Prostate gland (tissue), 2 donors: ENCODE measurements around the gene FAM163B. TPM values are rescaled to one million over a fixed set of nuclear protein-coding genes. Genes with fewer than 3 reads are reported as not detected.

Experiments
- DNase-seq: peaks from one replicate; pipeline ENCODE4 v3.0.0-alpha.2; 2019; ENCODE audit warnings: low spot score
- H3K27ac ChIP-seq, 2 donors: fragments of 200-600 bp; sonication (generic); 2 replicates each; pipeline ENCODE4 v1.5.1; 2017 to 2019
- H3K27me3 ChIP-seq: fragments of 200-600 bp; sonication (generic); replicated peaks from 2 replicates; pipeline ENCODE4 v1.5.1; 2019; ENCODE audit not compliant: insufficient read depth
- H3K36me3 ChIP-seq, 2 donors: fragments of 200-600 bp; sonication (generic); 1 replicate in 1 of 2; 2 replicates in 1 of 2; pipeline versions ENCODE4 v1.5.1 to v1.8.1; 2017 to 2019
- H3K4me1 ChIP-seq: fragments of 200-600 bp; sonication (generic); replicated peaks from 2 replicates; pipeline ENCODE4 v1.5.1; 2019
- H3K4me3 ChIP-seq, 2 donors: fragments of 200-600 bp; sonication (generic); 2 replicates each; pipeline ENCODE4 v1.5.1; 2017 to 2019
- H3K9me3 ChIP-seq: fragments of 200-600 bp; sonication (generic); 2 replicates; pipeline ENCODE4 v1.5.1; 2017
- POLR2A ChIP-seq: fragments of 450-650 bp; IDR thresholded peaks from one replicate; pipeline ENCODE4 v1.6.1; 2016; ENCODE audit warnings: antibody characterized with exemption, mild to moderate bottlenecking
- POLR2AphosphoS5 ChIP-seq: sonication (generic); formaldehyde crosslinking; IDR thresholded peaks from one replicate; pipeline ENCODE4 v1.6.1; 2017; ENCODE audit warnings: antibody characterized with exemption
- WGBS: methylation state at CpG from one replicate; pipeline ENCODE4 v1.1.5; 2018; 5-methylcytosine and 5-hydroxymethylcytosine counted together
- intact Hi-C: fragments of 100-400 bp; cut with DNase I; formaldehyde crosslinking; loops from one replicate; pipeline ENCODE4 v1.14.2; 2022
- total RNA-seq, 2 donors: library from RNA; depleted of rRNA; stranded (reverse); fragments of >200 nt; gene quantifications; one replicate each; pipeline ENCODE4 v1.1.0, GENCODE V29; 2016
- TF ChIP-seq, protein P1 (sequence below), 4 experiments: fragments of 200-600 bp in 2 of 4; fragments of 450-650 bp in 2 of 4; sonication (generic) in 2 of 4; IDR thresholded peaks; 1 replicate in 3 of 4; 2 replicates in 1 of 4; pipeline ENCODE4 v1.5.1; 2016 to 2019; ENCODE audit warnings: antibody characterized with exemption in 4 of 4, mild to moderate bottlenecking in 2 of 4, moderate library complexity in 2 of 4

FAM163B gene
- total RNA-seq, 2 donors from 2014 or later, result 0.85 TPM; not detected in 1

GRCh38 chr9:133640160-133640559 lies 31.0 kb upstream of the FAM163B start:
- DNase-seq, result no peak
- no peaks in the 10 kb centered on the region for H3K9me3 ChIP-seq
- TF ChIP-seq POLR2A, result no peak
- TF ChIP-seq, protein P1, sequence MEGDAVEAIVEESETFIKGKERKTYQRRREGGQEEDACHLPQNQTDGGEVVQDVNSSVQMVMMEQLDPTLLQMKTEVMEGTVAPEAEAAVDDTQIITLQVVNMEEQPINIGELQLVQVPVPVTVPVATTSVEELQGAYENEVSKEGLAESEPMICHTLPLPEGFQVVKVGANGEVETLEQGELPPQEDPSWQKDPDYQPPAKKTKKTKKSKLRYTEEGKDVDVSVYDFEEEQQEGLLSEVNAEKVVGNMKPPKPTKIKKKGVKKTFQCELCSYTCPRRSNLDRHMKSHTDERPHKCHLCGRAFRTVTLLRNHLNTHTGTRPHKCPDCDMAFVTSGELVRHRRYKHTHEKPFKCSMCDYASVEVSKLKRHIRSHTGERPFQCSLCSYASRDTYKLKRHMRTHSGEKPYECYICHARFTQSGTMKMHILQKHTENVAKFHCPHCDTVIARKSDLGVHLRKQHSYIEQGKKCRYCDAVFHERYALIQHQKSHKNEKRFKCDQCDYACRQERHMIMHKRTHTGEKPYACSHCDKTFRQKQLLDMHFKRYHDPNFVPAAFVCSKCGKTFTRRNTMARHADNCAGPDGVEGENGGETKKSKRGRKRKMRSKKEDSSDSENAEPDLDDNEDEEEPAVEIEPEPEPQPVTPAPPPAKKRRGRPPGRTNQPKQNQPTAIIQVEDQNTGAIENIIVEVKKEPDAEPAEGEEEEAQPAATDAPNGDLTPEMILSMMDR (IDR thresholded peaks at IDR 0.05), result no peak
- no peak for TF ChIP-seq POLR2AphosphoS5
- no peak overlapping the region for H3K4me3 ChIP-seq
- intact Hi-C loops, result no loop called here
- H3K27me3 ChIP-seq, result peaks cover 2% of the 10 kb centered on the region
- H3K4me1 ChIP-seq, result no peaks in the 10 kb centered on the region
- H3K36me3 ChIP-seq, result no peaks in the 10 kb centered on the region
- H3K27ac ChIP-seq, result no peak overlapping the region
- 95% methylated on average over 7 of the region's 7 CpGs for WGBS

DNA sequence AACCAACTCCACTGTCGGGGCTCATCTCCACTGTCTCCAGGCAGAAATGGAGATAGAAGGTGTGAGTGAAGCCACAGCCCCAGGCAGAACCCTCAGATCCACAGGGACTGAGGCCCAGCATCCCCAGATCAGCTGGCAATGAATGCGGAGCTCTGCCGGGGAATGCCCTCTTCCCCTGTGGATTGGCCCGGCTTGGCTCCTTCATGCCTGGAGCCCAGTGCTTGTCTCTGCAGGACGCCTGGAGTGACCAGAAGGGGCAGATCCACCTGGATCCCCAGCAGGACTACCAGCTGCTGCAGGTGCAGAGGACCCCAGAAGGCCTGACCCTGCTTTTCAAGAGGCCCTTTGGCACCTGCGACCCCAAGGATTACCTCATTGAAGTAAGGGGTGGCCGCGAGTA lies 30.4 kb upstream of the FAM163B start:
- Histone ChIP-seq H3K4me3 (no peak overlapping the region), H3K27ac (no peak overlapping the region), H3K4me1 (no peaks in the 10 kb centered on the region), H3K9me3 (no peaks in the 10 kb centered on the region), H3K36me3 (no peaks in the 10 kb centered on the region), H3K27me3 (peaks cover 2% of the 10 kb centered on the region)
- no peak for TF ChIP-seq POLR2A
- TF ChIP-seq, protein P1 (IDR thresholded peaks at IDR 0.05), result no peak
- no peak for TF ChIP-seq POLR2AphosphoS5
- 90% methylated on average over 8 of the region's 8 CpGs for WGBS
- DNase-seq, result no peak
- intact Hi-C loops, result no loop called here

- WGBS, result 89% methylated on average over 8 of the region's 8 CpGs
- H3K36me3 ChIP-seq, result no peaks in the 10 kb centered on the region
- no peak overlapping the region for H3K27ac ChIP-seq
- no peak for DNase-seq
- TF ChIP-seq POLR2AphosphoS5 (no peak), POLR2A (no peak)
- TF ChIP-seq, protein P1 (IDR thresholded peaks at IDR 0.05), result no peak
- H3K4me1 ChIP-seq, result no peaks in the 10 kb centered on the region
- H3K9me3 ChIP-seq, result no peaks in the 10 kb centered on the region
- peaks cover 2% of the 10 kb centered on the region for H3K27me3 ChIP-seq
- intact Hi-C loops, result no loop called here
- H3K4me3 ChIP-seq, result no peak overlapping the region
Measured at GRCh38 chr9:133638711-133639110, 29.5 kb upstream of the FAM163B start.

DNA sequence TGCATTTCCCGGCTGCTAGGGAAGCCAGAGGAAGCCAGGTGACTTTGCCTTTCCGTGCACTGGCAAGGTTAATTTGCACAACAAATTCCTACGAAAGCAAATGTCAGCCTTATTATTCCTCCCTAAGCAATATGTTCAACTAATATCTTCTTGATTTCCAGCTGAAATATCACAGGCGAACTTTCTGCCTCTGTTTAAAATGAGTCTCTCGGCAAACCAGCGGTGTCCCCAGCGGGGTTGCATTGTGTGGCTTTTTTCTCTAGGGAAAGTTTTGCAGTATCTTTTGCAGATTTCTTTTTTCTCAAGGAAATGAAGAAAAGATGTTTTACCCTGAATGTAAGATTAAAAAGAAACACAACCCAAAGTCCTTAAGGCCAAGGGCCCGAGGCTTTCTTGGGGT lies 28.9 kb upstream of the FAM163B start:
- intact Hi-C loops, result no loop called here
- Histone ChIP-seq H3K36me3 (no peaks in the 10 kb centered on the region), H3K27ac (no peak overlapping the region), H3K4me1 (no peaks in the 10 kb centered on the region), H3K27me3 (peaks cover 2% of the 10 kb centered on the region), H3K9me3 (no peaks in the 10 kb centered on the region), H3K4me3 (no peak overlapping the region)
- no peak for TF ChIP-seq POLR2AphosphoS5
- TF ChIP-seq POLR2A, result no peak
- TF ChIP-seq, protein P1 (IDR thresholded peaks at IDR 0.05), result no peak
- WGBS, result 78% methylated on average over 8 of the region's 8 CpGs
- DNase-seq, result no peak

GRCh38 chr9:133637451-133638055 lies 28.4 kb upstream of the FAM163B start:
- H3K27ac ChIP-seq, result no peak overlapping the region
- no peaks in the 10 kb centered on the region for H3K36me3 ChIP-seq
- no peaks in the 10 kb centered on the region for H3K4me1 ChIP-seq
- no peak for DNase-seq
- peaks cover 2% of the 10 kb centered on the region for H3K27me3 ChIP-seq
- H3K4me3 ChIP-seq, result no peak overlapping the region
- intact Hi-C loops, result no loop called here
- TF ChIP-seq POLR2A (no peak), POLR2AphosphoS5 (no peak)
- TF ChIP-seq, protein P1 (IDR thresholded peaks at IDR 0.05), result no peak
- no peaks in the 10 kb centered on the region for H3K9me3 ChIP-seq
- WGBS, result 78% methylated on average over 12 of the region's 12 CpGs
